Fibroblast of villous mesenchyme (primary cell): Measurements from ENCODE around the gene SLC9A5. TPM values are rescaled to one million over a fixed set of nuclear protein-coding genes. Genes with fewer than 3 reads are reported as not detected.
A peak's percentile ranks its signal among the peaks of the same experiment; 100 is the strongest.

ENCODE experiments used
- DNase-seq: peaks from one replicate; pipeline ENCODE4 v3.0.0-alpha.2; 2010; ENCODE audit warnings: low read depth
- H3K4me3 ChIP-seq: 2 replicates; pipeline ENCODE4 v1.5.1; 2011; ENCODE audit warnings: low read depth, mild to moderate bottlenecking, low read length
- total RNA-seq: library from RNA; depleted of rRNA; stranded (reverse); fragments of >200 nt; gene quantifications from 2 replicates; pipeline ENCODE4 v1.2.3, GENCODE V29; 2012
- TF ChIP-seq, protein P1 (sequence below): IDR thresholded peaks from 2 replicates; pipeline ENCODE4 v1.5.1; 2012; ENCODE audit warnings: low read depth, mild to moderate bottlenecking, low read length; ENCODE audit not compliant: insufficient read depth

The SLC9A5 gene
- total RNA-seq, 1 donor, result 2.2 TPM

GRCh38 chr16:67258161-67258835 is 9.5 kb downstream of the SLC9A5 start:
- TF ChIP-seq, protein P1, sequence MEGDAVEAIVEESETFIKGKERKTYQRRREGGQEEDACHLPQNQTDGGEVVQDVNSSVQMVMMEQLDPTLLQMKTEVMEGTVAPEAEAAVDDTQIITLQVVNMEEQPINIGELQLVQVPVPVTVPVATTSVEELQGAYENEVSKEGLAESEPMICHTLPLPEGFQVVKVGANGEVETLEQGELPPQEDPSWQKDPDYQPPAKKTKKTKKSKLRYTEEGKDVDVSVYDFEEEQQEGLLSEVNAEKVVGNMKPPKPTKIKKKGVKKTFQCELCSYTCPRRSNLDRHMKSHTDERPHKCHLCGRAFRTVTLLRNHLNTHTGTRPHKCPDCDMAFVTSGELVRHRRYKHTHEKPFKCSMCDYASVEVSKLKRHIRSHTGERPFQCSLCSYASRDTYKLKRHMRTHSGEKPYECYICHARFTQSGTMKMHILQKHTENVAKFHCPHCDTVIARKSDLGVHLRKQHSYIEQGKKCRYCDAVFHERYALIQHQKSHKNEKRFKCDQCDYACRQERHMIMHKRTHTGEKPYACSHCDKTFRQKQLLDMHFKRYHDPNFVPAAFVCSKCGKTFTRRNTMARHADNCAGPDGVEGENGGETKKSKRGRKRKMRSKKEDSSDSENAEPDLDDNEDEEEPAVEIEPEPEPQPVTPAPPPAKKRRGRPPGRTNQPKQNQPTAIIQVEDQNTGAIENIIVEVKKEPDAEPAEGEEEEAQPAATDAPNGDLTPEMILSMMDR, result no peak
- DNase-seq, result no peak
- no peak overlapping the region for H3K4me3 ChIP-seq

DNA sequence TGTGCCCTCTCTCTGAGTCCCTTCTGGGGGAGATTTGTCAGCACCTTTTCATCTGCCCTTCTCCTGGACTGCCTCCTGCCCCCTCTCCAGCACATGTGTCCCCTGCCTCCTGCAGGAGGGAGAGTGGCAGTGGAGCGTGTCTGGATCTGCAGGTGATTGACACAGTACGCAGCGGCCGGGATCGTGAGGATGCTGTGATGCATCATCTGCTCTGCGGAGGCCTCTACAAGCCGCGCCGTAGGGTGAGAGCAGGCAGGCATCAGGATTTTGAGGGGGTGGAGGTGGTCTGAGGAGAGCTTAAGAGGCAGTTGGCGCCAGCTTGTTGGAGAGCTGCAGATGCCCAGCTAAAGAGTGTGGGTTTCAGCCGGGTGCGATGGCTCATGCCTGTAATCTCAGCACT is 10.9 kb downstream of the SLC9A5 start:
- TF ChIP-seq, protein P1, result no peak
- H3K4me3 ChIP-seq, result no peak overlapping the region
- DNase-seq, result no peak

DNA sequence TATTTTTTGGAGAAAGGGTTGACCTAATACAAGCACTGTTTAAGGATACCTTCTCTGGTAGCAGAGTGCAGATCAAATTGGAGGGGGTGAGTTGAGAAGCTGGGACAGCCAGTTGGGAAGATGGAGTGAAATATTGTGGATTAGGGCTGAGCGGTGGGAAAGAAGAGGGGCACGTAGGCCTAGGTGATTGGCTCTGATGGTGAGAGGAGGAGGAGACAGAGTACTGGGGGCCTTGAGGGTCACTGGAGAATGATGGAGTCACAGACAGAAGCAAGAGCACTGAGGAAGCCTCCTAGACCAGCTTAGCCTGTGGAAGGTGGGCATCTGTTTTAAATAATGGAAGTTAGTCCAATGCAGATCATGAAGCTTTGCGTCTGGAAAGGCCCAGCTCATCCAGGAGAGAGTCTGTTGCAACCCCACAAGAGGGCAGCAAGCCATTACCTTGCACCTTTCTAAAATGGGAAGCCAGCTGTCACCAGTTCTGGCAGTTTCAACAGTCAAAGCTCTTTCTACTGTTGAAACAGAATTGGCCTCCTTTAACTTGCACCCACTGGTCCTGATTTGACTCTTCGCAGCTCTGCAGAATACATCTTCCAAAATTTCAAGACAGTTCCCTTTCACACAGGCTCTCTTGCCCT is 11.8 kb downstream of the SLC9A5 start:
- peak; percentile 76 for DNase-seq
- H3K4me3 ChIP-seq, result no peak overlapping the region
- TF ChIP-seq, protein P1, result peak; percentile 81

DNA sequence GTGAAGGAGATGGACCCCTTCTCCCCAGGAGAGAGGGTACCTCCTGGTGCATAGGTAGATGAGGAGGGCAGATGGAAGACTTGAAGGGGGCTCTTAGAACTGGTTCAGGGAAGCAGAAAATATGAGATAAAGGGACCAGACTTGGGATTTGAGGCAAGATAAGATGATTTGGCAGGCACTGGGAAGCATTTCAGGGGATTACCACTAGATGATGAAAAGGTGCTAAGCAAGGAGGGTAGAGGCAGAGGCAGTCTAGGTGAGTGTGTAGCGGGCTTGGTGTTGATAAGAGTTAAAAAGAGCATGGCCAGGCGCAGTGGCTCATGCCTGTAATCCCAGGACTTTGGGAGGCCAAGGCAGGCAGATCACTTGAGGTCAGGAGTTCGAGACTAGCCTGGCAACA is 14.4 kb downstream of the SLC9A5 start:
- H3K4me3 ChIP-seq, result no peak overlapping the region
- TF ChIP-seq, protein P1, result no peak
- DNase-seq, result no peak

- no peak for DNase-seq
- no peak overlapping the region for H3K4me3 ChIP-seq
- TF ChIP-seq, protein P1, result peak; percentile 22
Measured at GRCh38 chr16:67264277-67264676, 15.5 kb downstream of the SLC9A5 start.

DNA sequence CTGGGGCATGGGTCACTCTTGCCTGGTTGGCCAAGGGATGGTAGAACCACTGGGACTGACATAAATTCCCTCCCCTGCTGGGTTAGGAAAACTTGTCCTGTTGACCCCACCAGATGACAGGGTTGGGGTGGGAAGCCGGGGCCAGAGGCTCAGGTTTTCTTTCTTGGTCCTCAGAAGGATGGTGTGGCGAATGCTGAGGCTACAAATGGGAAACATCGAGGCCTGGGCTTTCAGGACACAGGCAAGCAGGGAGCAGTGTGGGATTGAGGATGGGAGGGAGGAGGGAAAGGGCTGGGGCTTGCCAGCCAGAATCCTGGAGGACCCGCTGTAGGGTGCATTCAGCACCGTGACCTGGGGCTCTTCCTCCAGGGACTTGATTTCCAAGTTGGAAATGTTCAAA is 16.1 kb downstream of the SLC9A5 start:
- TF ChIP-seq, protein P1, result no peak
- no peak overlapping the region for H3K4me3 ChIP-seq
- DNase-seq, result no peak
